Cardiac muscle cell (in vitro differentiated cells and primary cell): Measurements from ENCODE around the gene PBX1. TPM values are rescaled to one million over a fixed set of nuclear protein-coding genes. Genes with fewer than 3 reads are reported as not detected.

Experiments used
- DNase-seq, 2 donors: peaks; one replicate each; pipeline versions ENCODE4 v3.0.0 to v3.0.0-alpha.2; 2010 to 2017; ENCODE audit warnings: low read depth in 1 of 2, low spot score in 1 of 2
- H3K27ac ChIP-seq: fragments of 200-600 bp; sonication (generic); 2 replicates; pipeline ENCODE4 v1.5.1; 2016
- H3K27me3 ChIP-seq: fragments of 200-600 bp; sonication (generic); 2 replicates; pipeline ENCODE4 v1.6.0; 2016; ENCODE audit warnings: control low read depth
- H3K36me3 ChIP-seq: fragments of 200-600 bp; sonication (generic); 2 replicates; pipeline ENCODE4 v1.5.1; 2016; ENCODE audit warnings: control low read depth
- H3K4me1 ChIP-seq: fragments of 200-600 bp; sonication (generic); 2 replicates; pipeline ENCODE4 v1.8.1; 2017; ENCODE audit warnings: low read depth, mild to moderate bottlenecking, mixed run types
- H3K4me3 ChIP-seq: fragments of 200-600 bp; sonication (generic); 2 replicates; pipeline ENCODE4 v1.5.1; 2016; ENCODE audit warnings: mild to moderate bottlenecking
- H3K9me3 ChIP-seq: fragments of 200-600 bp; sonication (generic); 2 replicates; pipeline ENCODE4 v1.5.1; 2017; ENCODE audit warnings: low read depth, mild to moderate bottlenecking, control low read depth
- polyA plus RNA-seq: library from polyadenylated mRNA; unstranded; fragments of >200 nt; fragmentation: Nextera tagmentation; extraction: Ambion mirVana; gene quantifications from 2 replicates; pipeline ENCODE4 v1.2.1, GENCODE V29; 2016
- total RNA-seq: library from RNA; depleted of rRNA; stranded (reverse); fragments of >200 nt; gene quantifications from 2 replicates; pipeline ENCODE4 v1.2.3, GENCODE V29; 2016
- TF ChIP-seq, protein P1 (sequence below): IDR thresholded peaks from 2 replicates; pipeline ENCODE4 v1.5.1; 2012; ENCODE audit warnings: low read depth, mild to moderate bottlenecking, low read length

The PBX1 gene
- total and polyA plus RNA-seq, 2 experiments from 2014 or later = 43.5 to 182 TPM

DNA sequence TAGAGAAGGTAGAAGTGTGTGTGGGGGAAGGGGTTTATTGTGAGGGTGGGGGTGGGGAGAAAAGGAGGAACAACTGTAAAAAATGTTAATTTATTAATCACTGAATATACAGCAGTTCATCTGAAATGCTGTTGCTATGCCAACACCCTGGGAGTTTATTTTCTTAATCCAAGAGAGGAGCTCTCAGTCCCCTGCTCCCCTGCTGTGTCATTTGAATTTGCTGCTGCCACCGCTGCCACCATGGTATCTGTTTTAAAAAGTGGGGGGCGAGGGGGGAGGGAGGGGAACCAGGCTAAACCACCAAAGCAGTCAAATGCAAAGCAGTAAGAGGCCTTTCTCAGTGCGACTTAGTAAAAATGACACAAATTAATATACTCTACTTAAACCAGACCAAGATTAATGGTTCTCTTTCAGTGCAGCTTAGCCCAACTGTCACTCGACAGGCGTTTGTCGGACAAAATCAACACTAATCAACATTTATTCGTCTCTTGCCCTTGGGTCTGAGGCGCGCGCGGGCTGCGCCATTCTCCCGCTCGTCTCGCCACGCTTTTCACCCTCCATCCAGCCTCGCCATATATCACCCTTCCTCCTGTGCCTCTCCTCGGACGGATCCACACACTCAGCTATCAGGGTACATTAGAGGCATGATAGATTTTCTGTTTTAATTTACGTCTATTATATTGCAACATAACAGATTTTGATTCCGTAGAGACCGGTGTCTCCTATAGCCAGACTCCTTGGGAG lies 76.2 kb downstream of the PBX1 start:
- no peaks in the 10 kb centered on the region for H3K9me3 ChIP-seq
- no peak overlapping the region for H3K4me3 ChIP-seq
- TF ChIP-seq, protein P1, sequence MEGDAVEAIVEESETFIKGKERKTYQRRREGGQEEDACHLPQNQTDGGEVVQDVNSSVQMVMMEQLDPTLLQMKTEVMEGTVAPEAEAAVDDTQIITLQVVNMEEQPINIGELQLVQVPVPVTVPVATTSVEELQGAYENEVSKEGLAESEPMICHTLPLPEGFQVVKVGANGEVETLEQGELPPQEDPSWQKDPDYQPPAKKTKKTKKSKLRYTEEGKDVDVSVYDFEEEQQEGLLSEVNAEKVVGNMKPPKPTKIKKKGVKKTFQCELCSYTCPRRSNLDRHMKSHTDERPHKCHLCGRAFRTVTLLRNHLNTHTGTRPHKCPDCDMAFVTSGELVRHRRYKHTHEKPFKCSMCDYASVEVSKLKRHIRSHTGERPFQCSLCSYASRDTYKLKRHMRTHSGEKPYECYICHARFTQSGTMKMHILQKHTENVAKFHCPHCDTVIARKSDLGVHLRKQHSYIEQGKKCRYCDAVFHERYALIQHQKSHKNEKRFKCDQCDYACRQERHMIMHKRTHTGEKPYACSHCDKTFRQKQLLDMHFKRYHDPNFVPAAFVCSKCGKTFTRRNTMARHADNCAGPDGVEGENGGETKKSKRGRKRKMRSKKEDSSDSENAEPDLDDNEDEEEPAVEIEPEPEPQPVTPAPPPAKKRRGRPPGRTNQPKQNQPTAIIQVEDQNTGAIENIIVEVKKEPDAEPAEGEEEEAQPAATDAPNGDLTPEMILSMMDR = no peak
- no peaks in the 10 kb centered on the region for H3K27me3 ChIP-seq
- H3K27ac ChIP-seq = no peak overlapping the region
- peaks cover 2% of the 10 kb centered on the region for H3K36me3 ChIP-seq
- DNase-seq = no peak
- H3K4me1 ChIP-seq = peaks cover 48% of the 10 kb centered on the region

GRCh38 chr1:164635803-164636731 lies 77.1 kb downstream of the PBX1 start:
- TF ChIP-seq, protein P1 = no peak
- Histone ChIP-seq H3K27me3 (no peaks in the 10 kb centered on the region), H3K36me3 (no peaks in the 10 kb centered on the region), H3K9me3 (no peaks in the 10 kb centered on the region), H3K27ac (peak overlapping the region; percentile 14), H3K4me1 (peaks cover 50% of the 10 kb centered on the region), H3K4me3 (no peak overlapping the region)
- DNase-seq = no peak

DNA sequence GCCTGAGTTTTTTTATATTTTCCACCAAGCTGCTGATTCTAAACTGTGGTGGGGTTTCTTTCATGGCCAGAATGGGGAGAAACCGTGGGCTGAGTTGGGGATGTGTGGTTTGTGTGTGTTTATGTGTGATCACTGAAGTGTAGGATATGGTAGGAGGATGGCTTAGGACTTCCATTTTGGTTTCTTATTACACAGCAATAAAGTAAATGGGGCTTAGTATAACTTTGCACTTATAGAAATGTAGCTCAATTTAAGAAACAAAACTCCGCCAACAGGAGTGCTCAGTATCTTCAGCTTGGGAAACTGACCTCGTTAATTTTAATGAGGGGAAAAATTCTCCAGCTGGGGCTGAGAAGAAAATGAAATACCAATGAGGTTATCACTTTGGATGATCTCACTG lies 77.8 kb downstream of the PBX1 start:
- Histone ChIP-seq H3K4me1 (peaks cover 51% of the 10 kb centered on the region), H3K27me3 (no peaks in the 10 kb centered on the region), H3K36me3 (peaks cover 3% of the 10 kb centered on the region), H3K4me3 (no peak overlapping the region), H3K9me3 (no peaks in the 10 kb centered on the region), H3K27ac (peak overlapping the region; percentile 14)
- DNase-seq = no peak
- TF ChIP-seq, protein P1 = no peak

DNA sequence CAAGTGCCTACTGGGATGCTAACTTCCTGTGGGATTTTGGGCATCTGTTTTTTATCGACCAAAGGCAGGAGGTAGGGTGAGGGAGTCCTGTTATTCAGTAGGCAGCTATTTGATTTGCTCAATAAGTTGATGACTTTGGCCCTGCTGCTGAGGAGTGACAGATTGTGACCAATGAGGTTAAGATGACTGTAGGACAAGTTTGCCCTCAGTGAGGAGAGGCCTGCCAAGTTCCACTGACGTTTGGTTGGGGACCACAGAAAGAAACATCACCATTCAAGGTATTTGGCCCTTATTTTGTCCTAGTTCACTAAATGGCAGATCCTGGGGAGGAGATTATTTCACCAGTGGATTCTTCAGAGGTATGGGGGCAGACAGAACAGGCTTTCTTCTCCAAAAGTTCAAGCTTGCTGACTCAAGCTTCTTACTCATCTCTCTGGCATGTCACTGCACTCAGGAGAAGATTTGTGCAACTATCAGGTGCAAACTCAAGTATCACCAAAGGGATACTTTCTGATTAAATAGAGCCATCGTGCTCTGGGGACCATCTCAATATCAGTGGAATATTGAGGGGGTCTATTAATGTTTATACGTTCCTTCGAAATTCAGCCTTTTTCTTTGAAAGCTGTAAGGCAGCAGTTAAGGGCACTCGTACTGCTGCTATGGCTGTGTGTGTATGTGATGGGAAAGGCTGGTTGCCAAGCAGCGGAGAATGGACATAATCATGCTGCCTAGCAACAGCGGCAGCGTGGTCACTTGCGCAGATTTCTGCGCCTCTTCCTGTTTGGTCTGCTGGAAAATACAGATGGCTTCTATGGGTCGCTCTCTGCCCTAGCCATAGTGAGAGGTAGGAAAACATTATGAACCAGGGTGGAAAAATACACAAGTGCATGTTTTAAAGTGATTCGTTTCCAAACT lies 78.7 kb downstream of the PBX1 start:
- H3K9me3 ChIP-seq = no peaks in the 10 kb centered on the region
- no peak overlapping the region for H3K4me3 ChIP-seq
- TF ChIP-seq, protein P1 = no peak
- H3K27ac ChIP-seq = peak overlapping the region; percentile 73
- H3K4me1 ChIP-seq = peaks cover 51% of the 10 kb centered on the region
- no peaks in the 10 kb centered on the region for H3K27me3 ChIP-seq
- peak in 1 of 2 donors; percentile 91 for DNase-seq
- peaks cover 6% of the 10 kb centered on the region for H3K36me3 ChIP-seq
